Esophagus muscularis mucosa (tissue), 4 donors: ENCODE data around the gene SCP2.

ENCODE experiments used
- EP300 ChIP-seq: sonication (generic); formaldehyde crosslinking; IDR thresholded peaks from one replicate; pipeline ENCODE4 v1.6.1; 2017; ENCODE audit warnings: antibody characterized with exemption
- POLR2A ChIP-seq: fragments of 450-650 bp; IDR thresholded peaks from one replicate; pipeline ENCODE4 v1.6.1; 2017; ENCODE audit warnings: antibody characterized with exemption, moderate library complexity, mild to moderate bottlenecking, low read depth
- POLR2AphosphoS5 ChIP-seq, 2 donors: sonication (generic); formaldehyde crosslinking; IDR thresholded peaks; one replicate each; pipeline ENCODE4 v1.6.1; 2017; ENCODE audit warnings: antibody characterized with exemption in 2 of 2
- TF ChIP-seq, protein P1 (sequence below), 3 experiments: fragments of 200-600 bp in 2 of 3; fragments of 450-650 bp in 1 of 3; sonication (generic) in 2 of 3; IDR thresholded peaks; one replicate each; pipeline ENCODE4 v1.5.1; 2017 to 2019; ENCODE audit warnings: antibody characterized with exemption in 3 of 3, mild to moderate bottlenecking in 2 of 3, moderate library complexity in 1 of 3

DNA sequence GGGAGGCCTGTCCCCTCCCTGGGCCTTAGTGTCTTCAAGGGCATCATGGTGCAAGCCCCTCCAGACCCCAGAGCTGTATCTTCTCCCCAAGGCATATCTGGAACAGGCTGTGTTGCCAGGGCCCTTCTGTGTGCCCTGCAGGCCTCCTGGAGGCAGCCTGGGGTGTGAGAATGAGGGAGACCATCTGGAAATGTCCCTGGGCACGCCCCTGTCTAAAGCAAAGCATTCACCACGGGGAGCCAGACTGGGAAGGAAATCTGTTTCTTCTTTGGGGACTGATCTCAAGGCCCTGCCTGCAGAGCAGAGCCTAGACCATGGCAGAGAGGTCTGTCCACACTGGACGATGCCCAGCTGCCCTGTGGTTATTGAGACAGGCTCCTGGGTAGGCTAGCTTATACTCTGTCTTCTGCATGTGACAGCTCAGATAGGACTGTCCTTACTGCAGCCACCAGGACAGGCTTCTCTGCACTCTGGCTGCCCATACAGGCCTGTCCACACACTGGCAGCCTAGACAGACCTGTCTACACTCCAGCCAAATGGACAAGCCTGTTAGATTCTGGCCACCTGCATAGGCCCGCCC lies 159.5 kb downstream of the SCP2 start:
- TF ChIP-seq, protein P1, sequence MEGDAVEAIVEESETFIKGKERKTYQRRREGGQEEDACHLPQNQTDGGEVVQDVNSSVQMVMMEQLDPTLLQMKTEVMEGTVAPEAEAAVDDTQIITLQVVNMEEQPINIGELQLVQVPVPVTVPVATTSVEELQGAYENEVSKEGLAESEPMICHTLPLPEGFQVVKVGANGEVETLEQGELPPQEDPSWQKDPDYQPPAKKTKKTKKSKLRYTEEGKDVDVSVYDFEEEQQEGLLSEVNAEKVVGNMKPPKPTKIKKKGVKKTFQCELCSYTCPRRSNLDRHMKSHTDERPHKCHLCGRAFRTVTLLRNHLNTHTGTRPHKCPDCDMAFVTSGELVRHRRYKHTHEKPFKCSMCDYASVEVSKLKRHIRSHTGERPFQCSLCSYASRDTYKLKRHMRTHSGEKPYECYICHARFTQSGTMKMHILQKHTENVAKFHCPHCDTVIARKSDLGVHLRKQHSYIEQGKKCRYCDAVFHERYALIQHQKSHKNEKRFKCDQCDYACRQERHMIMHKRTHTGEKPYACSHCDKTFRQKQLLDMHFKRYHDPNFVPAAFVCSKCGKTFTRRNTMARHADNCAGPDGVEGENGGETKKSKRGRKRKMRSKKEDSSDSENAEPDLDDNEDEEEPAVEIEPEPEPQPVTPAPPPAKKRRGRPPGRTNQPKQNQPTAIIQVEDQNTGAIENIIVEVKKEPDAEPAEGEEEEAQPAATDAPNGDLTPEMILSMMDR (IDR thresholded peaks at IDR 0.05) = no peak
- TF ChIP-seq EP300 (no peak), POLR2A (no peak), POLR2AphosphoS5 (IDR thresholded peaks at IDR 0.05) (no peak)
